GM12874 (cell line): ENCODE measurements around the gene RAVER2.

ENCODE experiments used
- CTCF ChIP-seq: IDR thresholded peaks from 2 replicates; pipeline ENCODE4 v1.5.1; 2011; ENCODE audit warnings: low read depth, mild to moderate bottlenecking, control low read depth, low read length, moderate library complexity; ENCODE audit not compliant: insufficient read depth

The RAVER2 gene

GRCh38 chr1:64743954-64744491 is 852 bp upstream of the RAVER2 start:
- TF ChIP-seq CTCF: no peak

- no peak for TF ChIP-seq CTCF
Measured at GRCh38 chr1:64745181-64745985, 508 bp downstream of the RAVER2 start.

GRCh38 chr1:64745986-64746940 is 1.4 kb downstream of the RAVER2 start:
- no peak for TF ChIP-seq CTCF

- no peak for TF ChIP-seq CTCF
Measured at GRCh38 chr1:64748222-64748621, 3.3 kb downstream of the RAVER2 start.

- TF ChIP-seq CTCF: no peak
Measured at GRCh38 chr1:64748706-64749105, 3.8 kb downstream of the RAVER2 start.

GRCh38 chr1:64750092-64750491 is 5.2 kb downstream of the RAVER2 start:
- TF ChIP-seq CTCF: no peak

- no peak for TF ChIP-seq CTCF
Measured at GRCh38 chr1:64750875-64751274, 6.0 kb downstream of the RAVER2 start.
